GM21737 (cell line): ENCODE results near the gene ZGPAT.

Experiments
- ATAC-seq: cut with Tn5 transposase; IDR thresholded peaks from one replicate; pipeline ENCODE4 v1.9.1; 2021; ENCODE audit warnings: mild to moderate bottlenecking, moderate library complexity; ENCODE audit not compliant: unreplicated experiment

ZGPAT gene

GRCh38 chr20:63732118-63733095 is 24.6 kb downstream of the ZGPAT start:
- no peak for ATAC-seq

- no peak for ATAC-seq
These were observed 25.3 kb downstream of the ZGPAT start for GRCh38 chr20:63733117-63733516.

- ATAC-seq = no peak
These were observed 25.8 kb downstream of the ZGPAT start for GRCh38 chr20:63733579-63734081.

GRCh38 chr20:63734111-63734945 is 26.5 kb downstream of the ZGPAT start:
- no peak for ATAC-seq

GRCh38 chr20:63734946-63735858 is 27.4 kb downstream of the ZGPAT start:
- ATAC-seq = no peak

- ATAC-seq = no peak
These were observed 28.2 kb downstream of the ZGPAT start, which contains the start of gene LIME1 for GRCh38 chr20:63735859-63736718. Gene LIME1 (plus strand): TSS chr20:63736664. CDS start chr20:63737550, 886 bp downstream.

- no peak for ATAC-seq
These were observed 29.3 kb downstream of the ZGPAT start for GRCh38 chr20:63736893-63737694.

GRCh38 chr20:63737695-63737944 is 29.8 kb downstream of the ZGPAT start:
- ATAC-seq = no peak

- ATAC-seq = no peak
These were observed 30.3 kb downstream of the ZGPAT start for GRCh38 chr20:63737945-63738686.

- no peak for ATAC-seq
These were observed 30.9 kb downstream of the ZGPAT start for GRCh38 chr20:63738687-63739129.

GRCh38 chr20:63739130-63740069 is 31.6 kb downstream of the ZGPAT start, which contains the start of gene SLC2A4RG:
Gene SLC2A4RG (plus strand): TSS chr20:63739776. CDS start chr20:63739913, 137 bp downstream.
- ATAC-seq = peak; percentile 45

GRCh38 chr20:63740070-63740626 is 32.3 kb downstream of the ZGPAT start:
- peak; percentile 8 for ATAC-seq

GRCh38 chr20:63740627-63741353 is 33.0 kb downstream of the ZGPAT start:
- no peak for ATAC-seq

GRCh38 chr20:63741354-63741675 is 33.5 kb downstream of the ZGPAT start:
- ATAC-seq = no peak

GRCh38 chr20:63741676-63742380 is 34.0 kb downstream of the ZGPAT start:
- ATAC-seq = no peak
